ENCODE results near the gene S100A14. TPM values are rescaled to one million over a fixed set of nuclear protein-coding genes. Genes with fewer than 3 reads are reported as not detected.

The S100A14 gene
- not detected for total RNA-seq

DNA sequence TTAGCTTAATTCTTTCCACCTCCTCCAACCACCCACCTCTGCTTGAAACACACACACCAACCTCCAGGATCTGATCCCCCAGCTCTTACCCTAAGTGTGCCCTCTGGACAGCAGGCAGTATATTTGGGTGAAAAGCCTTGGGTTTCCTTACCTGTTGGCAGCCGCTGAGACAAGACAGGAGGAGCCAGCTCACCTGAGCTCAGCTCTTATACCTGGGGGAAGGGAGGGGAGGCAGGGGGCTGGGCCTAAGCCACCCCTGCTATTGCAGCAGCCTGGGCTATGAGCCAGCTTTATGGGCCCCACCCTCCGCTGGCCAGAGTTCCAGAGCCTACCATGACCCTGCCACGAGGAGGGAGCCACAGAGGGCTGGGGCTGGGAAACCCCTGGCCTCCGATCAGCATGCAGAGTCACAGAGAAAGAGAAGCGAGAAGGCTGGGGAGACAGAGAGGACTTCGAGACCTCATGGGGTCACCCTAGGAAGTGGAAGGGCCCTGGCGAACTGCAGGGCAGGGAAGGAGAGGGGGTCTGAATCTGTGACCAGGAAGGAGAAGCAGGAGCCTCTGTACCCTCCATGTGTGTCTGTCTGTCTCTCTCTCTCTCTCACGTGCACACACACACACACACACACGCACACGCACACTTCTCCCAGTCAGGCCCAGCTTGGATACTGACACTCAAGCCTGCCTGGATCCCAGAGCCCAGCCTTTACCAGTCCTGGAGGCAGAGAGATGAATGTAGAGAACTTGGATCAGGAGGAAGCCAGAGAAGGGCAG, at the start of gene S100A14:
Gene S100A14, minus strand, starts transcription at position 182 of the 773 bp plus-strand sequence. CDS start 467 bp downstream, outside the sequence.

DNA sequence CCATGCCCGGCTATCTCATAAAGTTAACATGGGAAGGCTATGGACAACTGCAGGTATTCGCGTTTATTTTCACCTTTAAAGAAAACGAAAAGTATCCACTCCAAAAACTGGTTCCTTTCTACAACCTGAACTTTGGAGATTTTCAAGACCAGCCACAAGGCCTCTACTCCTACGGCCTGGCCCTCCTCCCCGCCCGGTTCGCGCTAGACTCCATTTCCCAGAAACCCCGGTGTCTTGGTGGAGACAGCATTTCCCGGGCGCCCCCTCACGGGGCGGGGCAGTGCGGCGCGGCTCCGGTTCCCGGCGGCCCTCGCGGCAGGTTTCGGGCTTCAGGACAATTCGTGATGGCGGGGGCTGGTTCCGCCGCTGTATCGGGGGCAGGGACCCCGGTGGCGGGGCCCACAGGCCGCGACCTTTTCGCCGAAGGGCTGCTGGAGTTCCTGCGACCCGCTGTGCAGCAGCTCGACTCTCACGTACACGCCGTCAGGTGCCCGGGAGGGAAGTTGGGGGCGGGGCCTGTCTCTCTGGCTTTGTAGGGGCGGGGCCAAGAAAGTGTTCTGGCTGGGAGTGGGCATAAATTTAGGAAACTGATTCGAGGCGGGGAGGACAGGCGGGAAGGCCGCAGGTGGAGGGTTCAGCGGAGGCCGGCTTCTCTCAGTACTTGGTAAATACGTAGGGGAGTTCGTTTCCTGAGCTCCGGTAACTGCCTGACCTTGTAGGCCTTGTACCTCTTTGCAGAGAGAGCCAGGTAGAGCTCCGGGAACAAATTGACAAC, 42.5 kb upstream of the S100A14 start, which contains the start of gene SNAPIN:
Gene SNAPIN, plus strand, starts transcription at position 304 of the 775 bp plus-strand sequence. Its CDS starts 41 bp downstream, at position 345.

DNA sequence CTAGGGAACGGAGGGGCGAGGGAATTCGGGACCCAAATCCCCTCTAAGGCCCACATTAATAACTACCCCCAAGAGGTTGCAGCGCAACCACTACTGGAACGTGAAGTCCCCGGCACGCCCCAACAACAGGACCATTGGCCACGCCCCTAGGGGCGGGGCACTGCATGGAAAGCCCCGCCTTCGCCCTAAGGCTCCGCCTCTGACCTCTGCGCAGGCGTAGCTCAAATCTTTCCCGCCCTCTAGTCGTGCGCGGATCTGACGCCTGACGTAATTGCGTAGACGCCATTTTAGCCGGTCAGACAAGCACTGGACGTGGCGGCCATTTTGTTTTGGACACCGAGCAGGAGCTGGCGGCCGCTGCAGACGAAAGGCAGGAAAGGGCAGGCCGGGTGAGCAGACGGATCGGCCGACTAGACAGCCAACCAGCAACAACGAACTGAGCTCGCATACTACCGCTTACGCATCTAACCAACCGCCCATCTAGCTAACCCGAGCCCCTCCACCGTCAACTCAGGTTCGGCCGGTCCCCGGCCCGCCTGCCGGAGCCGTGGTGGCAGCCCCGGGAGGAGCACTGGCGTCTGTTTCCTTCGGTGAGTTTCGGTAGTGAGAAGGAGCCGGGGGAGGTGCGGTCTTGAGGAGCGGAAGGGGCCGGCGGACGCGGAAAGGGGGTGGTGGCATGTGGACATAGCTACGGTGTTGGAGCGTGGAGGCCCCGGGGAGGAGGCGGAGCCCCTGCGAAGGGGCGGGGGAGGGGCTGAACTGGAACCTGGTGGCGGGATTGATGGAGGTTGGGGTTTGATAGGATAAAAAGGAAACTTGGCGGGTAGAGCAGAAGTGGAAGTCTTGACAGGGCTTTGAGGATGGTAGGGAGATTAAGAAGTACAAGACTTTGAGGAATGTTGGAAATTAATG, 17.9 kb upstream of the S100A14 start, which contains the start of gene CHTOP:
Gene CHTOP, plus strand, starts transcription at position 313 of the 912 bp plus-strand sequence. CDS start 2,523 bp downstream, outside the sequence.

DNA sequence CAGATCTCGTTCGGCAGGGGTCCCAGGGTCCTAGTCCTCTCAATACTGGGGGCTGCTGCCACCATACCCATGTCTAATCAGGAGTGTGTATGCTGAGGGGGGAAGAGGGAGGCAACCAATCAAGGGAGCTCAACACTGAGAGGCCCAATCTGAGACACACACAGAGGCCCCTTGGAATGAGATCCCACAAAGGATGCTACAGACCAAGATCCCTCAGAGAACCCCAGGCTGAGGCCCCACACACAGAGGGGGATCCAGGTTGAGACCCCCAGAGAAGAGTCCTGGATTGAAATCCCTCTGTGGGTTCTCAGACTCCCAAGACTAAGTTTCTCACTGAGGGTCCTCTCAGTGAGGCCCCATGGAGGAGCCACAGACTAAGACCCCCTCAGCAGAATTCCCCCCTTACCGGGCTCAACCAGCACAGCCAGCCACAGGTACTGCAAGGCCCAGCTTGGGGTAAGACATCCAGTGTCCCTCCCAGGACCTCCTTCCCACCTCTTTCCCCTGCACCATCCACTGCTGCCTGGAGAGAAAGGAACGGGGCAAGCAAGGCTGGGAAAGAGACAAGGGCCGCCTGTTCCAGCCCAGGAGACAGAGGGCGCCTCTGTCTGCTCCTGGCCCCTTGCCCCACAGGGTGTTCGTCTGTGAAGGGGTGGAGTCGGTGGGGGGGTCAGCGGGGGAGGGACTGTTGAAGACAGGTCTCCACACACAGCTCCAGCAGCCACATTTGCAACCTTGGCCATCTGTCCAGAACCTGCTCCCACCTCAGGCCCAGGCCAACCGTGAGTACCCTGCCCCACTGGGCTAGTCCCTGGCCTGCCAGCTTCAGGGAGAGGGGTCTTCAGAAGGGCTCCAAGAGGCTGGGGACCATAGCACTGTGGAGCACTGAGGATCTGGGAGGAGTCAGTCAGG, 11.8 kb upstream of the S100A14 start, which contains the start of gene S100A1:
Gene S100A1, plus strand, starts transcription at position 720 of the 912 bp plus-strand sequence. CDS start 2,088 bp downstream, outside the sequence.

DNA sequence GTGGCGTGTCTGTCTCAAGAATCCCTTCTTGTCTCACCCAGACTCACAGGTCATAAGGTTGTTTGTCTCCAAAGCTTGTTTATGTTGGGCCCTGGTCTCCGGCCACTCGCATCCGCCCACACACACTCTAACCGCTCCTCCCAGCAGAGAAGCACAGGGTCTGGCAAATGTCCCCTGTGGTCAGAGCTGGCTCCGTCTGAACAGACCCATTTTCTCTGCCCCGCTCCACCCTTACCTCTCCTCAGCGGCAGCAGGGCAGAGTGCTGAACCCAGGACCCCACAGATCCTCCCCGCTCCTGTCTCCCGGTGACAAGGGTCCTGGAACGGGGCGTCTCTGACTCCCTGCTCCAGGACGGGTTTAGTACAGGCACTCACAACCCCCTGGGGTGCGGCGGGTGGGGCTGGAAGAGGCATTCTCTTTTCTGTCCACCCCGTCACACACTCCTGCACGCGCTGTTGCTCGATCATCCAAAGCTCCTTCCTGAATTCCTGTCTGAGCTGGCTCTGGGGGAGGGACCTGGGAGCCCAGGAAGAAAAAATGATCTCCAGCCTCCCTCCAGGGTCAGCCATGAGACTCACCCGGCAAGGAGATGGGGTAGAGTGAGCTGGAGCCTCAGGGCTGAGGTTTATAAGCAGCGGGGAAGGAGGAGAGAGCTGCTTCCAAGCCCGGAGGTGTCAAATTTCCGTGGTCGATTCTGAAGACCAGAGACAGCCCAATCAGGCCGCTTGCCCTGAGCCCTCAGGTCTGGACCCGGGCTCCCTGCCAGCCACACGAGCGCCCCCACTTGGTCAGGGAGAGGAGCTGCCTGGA, 11.0 kb upstream of the S100A14 start, which contains the start of gene S100A13:
Gene S100A13, minus strand, starts transcription at position 602 of the 811 bp plus-strand sequence. CDS start 1,033 bp downstream, outside the sequence.

DNA sequence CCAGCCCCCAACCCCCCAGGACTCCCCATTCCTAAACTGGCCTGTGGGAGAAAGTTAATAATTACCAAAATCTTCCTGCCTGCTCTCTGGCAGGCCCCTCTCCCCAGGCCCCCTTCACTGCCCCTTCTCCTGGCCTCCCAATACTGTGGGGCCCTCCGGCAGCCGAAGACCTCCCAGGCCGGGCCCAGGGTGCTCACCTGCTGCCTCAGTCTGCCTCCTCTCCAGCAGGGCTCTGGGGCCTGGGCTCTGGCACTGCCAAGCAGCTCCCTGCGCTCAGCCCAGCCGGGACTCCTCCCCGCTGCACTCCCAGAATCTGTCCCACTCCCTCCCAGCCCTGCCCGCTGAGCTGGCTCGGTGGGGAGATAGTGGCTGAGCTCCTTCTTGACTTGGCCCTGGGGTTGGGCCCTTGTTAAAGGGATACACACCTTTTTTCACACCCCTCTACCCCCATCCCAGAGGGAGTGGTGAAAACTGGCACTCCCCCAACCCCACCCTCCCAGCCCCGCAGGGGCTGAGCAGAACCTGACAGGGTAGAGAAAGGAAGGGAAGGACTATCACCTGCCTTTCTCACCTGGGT, 3.3 kb downstream of the S100A14 start, which contains the start of gene S100A16:
Gene S100A16, minus strand, starts transcription at position 383 of the 577 bp plus-strand sequence. CDS start 4,986 bp downstream, outside the sequence.

DNA sequence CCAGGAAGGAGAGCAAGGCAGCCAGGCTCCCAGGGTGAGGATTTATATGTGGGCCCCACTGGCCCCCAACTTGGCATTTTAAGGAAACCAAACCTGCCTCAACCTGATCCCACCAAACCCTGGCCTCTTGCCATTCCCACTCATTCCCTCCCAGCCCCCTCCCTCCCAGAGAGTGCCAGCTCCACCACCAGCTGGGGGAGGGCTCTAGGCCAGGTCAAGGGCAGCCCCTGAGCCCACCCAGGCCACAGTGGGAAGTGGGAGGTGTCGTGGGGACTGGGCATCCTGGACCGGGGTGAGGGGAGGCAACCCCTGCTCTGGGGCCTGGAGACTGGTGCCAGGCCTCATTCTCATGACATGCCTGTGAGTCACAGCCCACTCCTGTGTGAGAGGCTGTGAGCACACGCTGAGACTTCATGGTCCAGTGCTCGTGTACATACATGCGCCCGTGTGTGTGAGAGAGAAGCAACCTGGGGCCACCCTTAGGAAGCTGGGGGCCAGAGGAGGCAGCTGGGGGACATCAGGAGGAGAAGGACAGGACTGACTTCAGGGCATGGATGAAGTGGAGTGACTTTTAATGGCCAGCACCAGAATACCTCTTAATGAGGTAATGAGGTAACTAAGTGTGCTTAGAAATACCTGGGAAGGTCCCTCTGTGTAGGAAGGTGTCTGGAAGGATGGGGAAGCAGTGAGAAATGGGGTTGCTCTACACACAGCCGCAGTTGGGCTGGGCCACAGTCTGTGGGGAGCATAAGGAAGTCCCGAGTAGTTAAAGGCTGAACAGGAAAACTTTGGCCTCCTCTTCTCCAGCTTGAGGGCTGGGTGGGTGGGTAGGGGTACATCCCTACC, 50.4 kb downstream of the S100A14 start, which contains the start of gene S100A2:
Gene S100A2, minus strand, starts transcription at position 316 of the 846 bp plus-strand sequence. CDS start 1,967 bp downstream, outside the sequence.

Other genes starting within 250 kb of the S100A14 start
- 1.6 TPM for gene S100A12, start 240.7 kb downstream of the S100A14 start, total RNA-seq
- 1.6 TPM for gene S100A8, start 225.3 kb downstream of the S100A14 start, total RNA-seq
- gene S100A7A, start 199.8 kb downstream of the S100A14 start, total RNA-seq = not detected
- not detected for gene S100A7, start 155.7 kb downstream of the S100A14 start, total RNA-seq
- 7.2 TPM for gene S100A6, start 80.3 kb downstream of the S100A14 start, total RNA-seq
- not detected for gene S100A5, start 75.4 kb downstream of the S100A14 start, total RNA-seq
- gene S100A4, start 70.5 kb downstream of the S100A14 start, total RNA-seq = 1.3 TPM
- gene S100A3, start 67.1 kb downstream of the S100A14 start, total RNA-seq = not detected
- not detected for gene S100A2, start 50.5 kb downstream of the S100A14 start, total RNA-seq
- gene S100A16, start 3.2 kb downstream of the S100A14 start, total RNA-seq = 9.7 TPM
- gene S100A13, start 11.2 kb upstream of the S100A14 start, total RNA-seq = 3.4 TPM
- 0.94 TPM for gene S100A1, start 12.1 kb upstream of the S100A14 start, total RNA-seq
- 129 TPM for gene CHTOP, start 17.7 kb upstream of the S100A14 start, total RNA-seq
- gene SNAPIN, start 42.4 kb upstream of the S100A14 start, total RNA-seq = 30.7 TPM
- gene ILF2, start 54.7 kb upstream of the S100A14 start, total RNA-seq = 161 TPM
- gene NPR1, start 62.4 kb upstream of the S100A14 start, total RNA-seq = under 0.01 TPM
- 68.9 TPM for gene INTS3, start 111.7 kb upstream of the S100A14 start, total RNA-seq
- gene SLC27A3, start 159.1 kb upstream of the S100A14 start, total RNA-seq = 18.2 TPM